ENCODE data around the gene SLC1A7.

Gene SLC1A7

GRCh38 chr1:53128401-53128800, 14.0 kb downstream of the SLC1A7 start:
- Histone ChIP-seq H3K27ac (ENCODE audit: low read depth, low read length) (no peak overlapping the region), H3K79me2 (ENCODE audit: insufficient read depth, low read length) (no peaks in the 10 kb centered on the region), H3K4me3 (ENCODE audit: insufficient read depth, low read length, poor library complexity, severe bottlenecking) (no peak overlapping the region), H3K9me2 (replicated peaks; ENCODE audit: insufficient read depth, low read length) (no peaks in the 10 kb centered on the region), H3K9ac (ENCODE audit: low read length) (no peak overlapping the region), H3K36me3 (ENCODE audit: low read length) (no peaks in the 10 kb centered on the region), H3K4me2 (ENCODE audit: low read depth, low read length, poor library complexity, severe bottlenecking) (no peak overlapping the region), H3K9me3 (ENCODE audit: insufficient read depth, low read length) (no peaks in the 10 kb centered on the region), H3F3A (ENCODE audit: insufficient read depth) (no peaks in the 10 kb centered on the region), H3K27me3 (ENCODE audit: low read length) (no peaks in the 10 kb centered on the region), H4K20me1 (ENCODE audit: low read depth, low read length) (no peaks in the 10 kb centered on the region), H2AFZ (ENCODE audit: low read depth, low read length, severe bottlenecking) (no peak overlapping the region)
- no peak for TF ChIP-seq EZH2phosphoT487 (conservative IDR thresholded peaks at IDR 0.05; ENCODE audit: low read length)
- TF ChIP-seq CTCF (IDR thresholded peaks at IDR 0.05; ENCODE audit: insufficient read depth, low read length, poor library complexity, severe bottlenecking), result no peak

- Histone ChIP-seq H3K27ac (ENCODE audit: low read depth, low read length) (no peak overlapping the region), H4K20me1 (ENCODE audit: low read depth, low read length) (no peaks in the 10 kb centered on the region), H3F3A (ENCODE audit: insufficient read depth) (no peaks in the 10 kb centered on the region), H3K9me3 (ENCODE audit: insufficient read depth, low read length) (no peaks in the 10 kb centered on the region), H3K9me2 (replicated peaks; ENCODE audit: insufficient read depth, low read length) (no peaks in the 10 kb centered on the region), H3K4me3 (ENCODE audit: insufficient read depth, low read length, poor library complexity, severe bottlenecking) (no peak overlapping the region), H3K9ac (ENCODE audit: low read length) (no peak overlapping the region), H3K27me3 (ENCODE audit: low read length) (no peaks in the 10 kb centered on the region), H2AFZ (ENCODE audit: low read depth, low read length, severe bottlenecking) (no peak overlapping the region), H3K79me2 (ENCODE audit: insufficient read depth, low read length) (no peaks in the 10 kb centered on the region), H3K4me2 (ENCODE audit: low read depth, low read length, poor library complexity, severe bottlenecking) (no peak overlapping the region), H3K36me3 (ENCODE audit: low read length) (no peaks in the 10 kb centered on the region)
- no peak for TF ChIP-seq CTCF (IDR thresholded peaks at IDR 0.05; ENCODE audit: insufficient read depth, low read length, poor library complexity, severe bottlenecking)
- no peak for TF ChIP-seq EZH2phosphoT487 (conservative IDR thresholded peaks at IDR 0.05; ENCODE audit: low read length)
These were observed 14.9 kb downstream of the SLC1A7 start for GRCh38 chr1:53127546-53127945.

- no peak overlapping the region for H3K4me3 ChIP-seq (ENCODE audit: insufficient read depth, low read length, poor library complexity, severe bottlenecking)
- no peak overlapping the region for H3K4me2 ChIP-seq (ENCODE audit: low read depth, low read length, poor library complexity, severe bottlenecking)
- H3K27ac ChIP-seq (ENCODE audit: low read depth, low read length), result no peak overlapping the region
- no peaks in the 10 kb centered on the region for H3K36me3 ChIP-seq (ENCODE audit: low read length)
- H3K79me2 ChIP-seq (ENCODE audit: insufficient read depth, low read length), result no peaks in the 10 kb centered on the region
- no peak for TF ChIP-seq EZH2phosphoT487 (conservative IDR thresholded peaks at IDR 0.05; ENCODE audit: low read length)
- no peak for TF ChIP-seq CTCF (IDR thresholded peaks at IDR 0.05; ENCODE audit: insufficient read depth, low read length, poor library complexity, severe bottlenecking)
- H2AFZ ChIP-seq (ENCODE audit: low read depth, low read length, severe bottlenecking), result no peak overlapping the region
- no peaks in the 10 kb centered on the region for H3K27me3 ChIP-seq (ENCODE audit: low read length)
- no peaks in the 10 kb centered on the region for H4K20me1 ChIP-seq (ENCODE audit: low read depth, low read length)
- H3K9me2 ChIP-seq (replicated peaks; ENCODE audit: insufficient read depth, low read length), result no peaks in the 10 kb centered on the region
- no peaks in the 10 kb centered on the region for H3K9me3 ChIP-seq (ENCODE audit: insufficient read depth, low read length)
- no peak overlapping the region for H3K9ac ChIP-seq (ENCODE audit: low read length)
- H3F3A ChIP-seq (ENCODE audit: insufficient read depth), result no peaks in the 10 kb centered on the region
These were observed 15.9 kb downstream of the SLC1A7 start for GRCh38 chr1:53126495-53126894.
